NCI-H345 (cell line): ENCODE data around the gene SPX.

Source experiments
- DNase-seq: peaks from one replicate; lab custom pipeline; 2025; lab: John Stamatoyannopoulos, UW

SPX gene

DNA sequence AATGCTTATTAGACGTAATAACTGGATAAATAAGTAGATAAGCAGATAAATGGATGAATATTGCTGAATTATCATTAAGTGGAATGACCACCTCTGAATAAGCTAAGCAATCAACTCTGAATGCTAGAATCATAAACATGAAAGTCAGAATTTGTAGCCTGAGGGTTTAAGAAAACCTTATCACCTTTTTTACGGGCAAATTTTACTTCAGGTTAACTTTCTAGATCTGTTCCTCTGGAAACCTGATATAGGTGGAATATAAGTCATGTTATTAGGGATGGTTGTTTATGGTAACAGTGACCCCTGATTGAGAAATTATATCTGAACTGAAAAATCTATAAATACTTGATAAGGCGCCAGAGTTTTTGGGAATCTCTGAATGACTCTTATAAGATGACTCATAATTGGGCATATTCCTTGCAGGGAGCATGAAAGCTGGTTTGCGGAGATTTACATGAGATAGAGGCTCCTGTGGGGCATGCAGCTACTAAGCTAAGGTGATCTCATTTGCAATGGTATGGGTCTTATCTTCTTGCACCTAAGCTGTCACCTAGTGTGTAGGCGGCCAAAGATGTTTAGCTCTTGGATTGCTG lies 12.1 kb downstream of the SPX start:
- no peak for DNase-seq

DNA sequence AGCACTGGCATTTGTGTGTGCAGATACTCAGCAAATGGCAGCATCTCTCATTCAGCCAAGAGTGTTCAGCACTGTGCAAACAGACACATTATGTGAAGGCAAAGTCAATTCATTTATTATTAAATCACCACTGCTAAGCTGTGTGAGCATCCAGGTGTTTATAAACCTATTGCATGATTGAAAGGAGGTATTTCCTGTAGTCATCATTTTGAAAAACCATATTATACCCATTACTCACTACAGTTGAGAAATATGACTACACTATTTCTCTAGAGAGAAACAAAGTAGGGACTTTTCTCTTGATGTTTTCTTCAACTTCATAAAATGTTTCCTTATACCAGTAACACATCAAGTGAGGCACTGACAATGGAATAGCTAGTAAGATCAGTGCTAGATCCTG lies 13.7 kb downstream of the SPX start:
- peak; percentile 48 for DNase-seq

DNA sequence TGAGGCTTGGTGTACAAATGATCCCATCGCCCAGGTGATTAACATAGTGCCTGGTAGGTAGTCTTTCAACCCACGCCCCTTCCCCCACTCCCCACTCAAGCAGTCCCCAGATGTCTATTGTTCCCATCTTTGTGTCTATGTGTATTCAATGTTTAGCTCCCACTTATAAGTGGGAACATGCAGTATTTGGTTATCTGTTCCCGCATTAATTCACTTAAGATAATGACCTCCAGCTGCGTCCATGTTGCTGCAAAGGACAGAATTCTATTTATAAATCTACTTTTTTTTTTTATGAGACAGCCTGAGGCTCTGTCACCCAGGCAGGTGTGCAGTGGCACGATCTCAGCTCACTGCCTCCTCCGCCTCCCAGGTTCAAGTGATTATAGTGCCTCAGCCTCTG lies 15.7 kb downstream of the SPX start:
- peak; percentile 90 for DNase-seq

DNA sequence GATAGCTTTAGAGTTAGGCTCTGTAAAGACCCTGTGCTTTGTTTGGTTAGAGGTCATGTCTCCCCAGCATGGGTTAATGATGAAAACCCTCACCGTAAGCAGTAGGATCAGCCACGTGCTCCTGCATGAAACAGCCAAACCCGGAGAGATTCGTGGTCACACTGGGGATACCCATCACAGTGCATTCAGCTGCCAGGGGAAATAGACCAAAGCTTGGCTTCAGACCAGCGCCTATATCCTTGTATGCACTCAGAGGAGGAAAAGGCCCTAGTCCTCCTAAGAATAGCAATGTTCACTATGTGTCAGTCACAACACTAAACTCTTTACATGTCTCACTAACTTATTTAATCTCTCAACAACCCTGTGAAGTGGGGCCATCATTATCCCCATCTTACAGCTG lies 16.3 kb downstream of the SPX start:
- no peak for DNase-seq

DNA sequence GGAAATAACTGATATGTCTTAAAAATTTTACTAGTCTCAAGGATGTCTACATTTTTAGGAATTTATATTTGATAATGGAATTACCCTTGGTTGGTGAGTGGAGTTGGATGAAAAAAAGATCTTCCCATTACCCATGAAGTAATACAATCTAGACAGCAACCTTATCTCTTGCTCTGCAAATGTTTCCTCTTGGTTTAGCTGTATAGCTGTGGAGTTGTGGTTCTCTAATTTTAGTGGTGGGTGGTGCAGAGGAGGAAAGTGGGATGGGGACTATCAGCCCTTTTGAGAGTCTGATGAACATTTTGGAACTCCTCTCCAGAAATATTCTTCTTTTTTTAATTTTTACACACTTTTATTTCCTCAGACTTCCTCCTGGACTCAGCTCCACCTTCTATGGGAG lies 17.1 kb downstream of the SPX start:
- DNase-seq: no peak

DNA sequence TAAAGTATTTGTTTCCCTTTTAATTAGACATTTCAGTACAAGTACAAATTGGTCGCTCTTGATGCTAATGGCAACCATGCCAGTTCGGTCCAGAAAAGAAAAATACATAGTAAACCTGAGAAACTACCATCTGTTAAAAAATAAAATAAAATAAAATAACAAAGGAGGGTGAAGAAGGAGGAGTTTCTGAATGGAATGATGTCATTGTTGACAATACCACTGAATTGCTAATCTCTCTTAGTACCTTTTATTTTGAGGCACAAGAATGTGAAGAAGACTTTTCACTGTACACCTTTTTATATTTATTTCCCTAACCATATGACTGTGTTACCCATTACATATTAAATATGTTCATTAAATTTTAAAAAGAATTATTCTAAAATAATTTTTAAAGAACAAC lies 19.5 kb downstream of the SPX start:
- no peak for DNase-seq

DNA sequence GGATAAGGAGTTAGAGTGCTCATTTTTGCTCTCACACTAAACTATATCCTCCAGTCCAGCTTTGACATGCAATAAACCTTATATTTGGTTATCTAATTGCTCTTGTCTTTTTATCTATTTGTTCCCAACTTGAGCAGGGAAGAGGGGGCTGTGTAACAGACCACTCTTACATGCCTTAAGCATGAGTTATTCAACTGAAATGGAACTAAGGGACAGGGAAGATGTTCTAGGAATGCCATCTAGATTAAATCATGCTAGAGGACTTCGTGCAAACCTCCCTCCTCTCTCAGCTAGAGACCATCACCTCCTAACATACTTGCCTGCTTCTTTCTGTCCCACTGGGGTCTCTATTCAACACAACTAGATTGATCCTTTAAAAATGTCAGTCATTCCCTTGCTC lies 20.6 kb downstream of the SPX start:
- DNase-seq: no peak

DNA sequence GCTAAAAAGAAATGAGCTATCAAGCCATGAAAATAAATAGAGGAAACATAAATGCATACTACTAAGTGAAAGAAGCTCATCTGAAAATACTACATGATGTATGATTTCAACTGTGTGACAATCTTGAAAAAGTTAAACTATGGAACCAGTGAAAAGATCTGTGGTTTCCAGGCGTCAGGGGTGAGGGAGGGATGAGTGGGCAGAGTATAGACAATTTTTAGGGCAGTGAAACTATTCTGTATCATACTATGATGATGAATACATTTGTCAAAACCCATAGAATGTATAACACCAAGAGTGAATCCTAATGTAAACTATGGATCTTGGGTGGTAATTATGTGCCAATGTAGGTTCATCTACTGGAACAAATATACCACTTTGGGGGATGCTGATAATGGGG lies 21.3 kb downstream of the SPX start:
- DNase-seq: no peak

DNA sequence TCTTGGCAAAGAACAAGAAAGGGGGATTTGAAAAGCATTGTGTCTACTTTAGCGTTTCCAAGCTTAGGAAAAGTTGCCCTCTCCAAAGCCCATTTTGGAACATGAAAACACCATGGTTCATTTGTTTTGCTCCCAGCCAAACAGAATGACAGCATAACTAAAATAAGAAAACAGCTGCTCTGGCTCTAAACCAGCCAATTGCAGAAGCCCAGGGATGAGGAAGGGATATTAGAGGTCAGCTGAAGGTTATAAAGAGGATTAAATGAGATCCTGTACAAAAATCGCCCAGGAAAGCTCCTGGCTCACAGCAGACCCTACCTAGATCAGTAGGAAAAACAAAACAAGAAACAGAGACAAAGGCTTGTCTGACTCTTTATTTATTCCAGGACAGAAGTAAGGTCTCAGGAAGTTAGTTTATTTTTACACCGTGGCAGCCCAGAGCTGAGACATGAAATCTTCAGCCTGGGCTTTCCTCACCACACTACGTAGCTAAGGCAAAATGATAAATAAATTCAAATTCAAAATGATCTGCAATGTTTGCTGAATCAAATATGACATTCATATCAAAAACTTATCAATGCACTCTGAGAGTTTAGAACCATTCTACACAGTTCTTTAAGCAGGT lies 25.9 kb downstream of the SPX start:
- DNase-seq: peak; percentile 75

DNA sequence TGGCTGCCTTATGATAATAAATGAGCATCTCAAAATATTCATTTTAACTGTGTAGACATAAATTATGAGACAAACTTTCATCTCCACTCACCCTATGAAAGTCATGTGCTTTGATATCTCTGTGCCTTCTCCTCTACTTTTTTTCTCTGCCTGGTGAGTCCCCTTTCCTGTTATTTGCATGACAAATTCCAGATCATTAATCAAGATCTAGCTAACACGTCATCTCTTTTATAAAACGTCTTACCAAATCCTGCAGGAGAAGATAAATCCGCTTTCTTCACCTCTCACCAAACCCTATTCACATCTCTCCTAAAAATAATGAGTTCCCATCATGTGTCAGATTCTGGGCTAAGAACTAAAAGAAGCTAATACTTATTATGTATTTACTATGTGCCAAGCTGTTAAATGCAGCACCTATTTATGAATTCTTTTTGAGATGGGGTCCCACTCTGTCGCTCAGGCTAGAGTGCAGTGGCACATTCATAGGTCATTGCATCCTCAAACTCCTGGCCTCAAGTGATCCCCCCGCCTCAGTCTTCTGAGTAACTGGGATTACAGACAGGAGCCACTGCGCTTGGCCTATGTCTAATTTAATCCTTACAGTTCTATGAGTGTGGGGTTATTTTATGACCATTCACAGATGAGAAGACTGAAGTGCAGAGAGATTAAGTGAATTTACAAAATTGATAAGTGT lies 26.7 kb downstream of the SPX start:
- DNase-seq: no peak

DNA sequence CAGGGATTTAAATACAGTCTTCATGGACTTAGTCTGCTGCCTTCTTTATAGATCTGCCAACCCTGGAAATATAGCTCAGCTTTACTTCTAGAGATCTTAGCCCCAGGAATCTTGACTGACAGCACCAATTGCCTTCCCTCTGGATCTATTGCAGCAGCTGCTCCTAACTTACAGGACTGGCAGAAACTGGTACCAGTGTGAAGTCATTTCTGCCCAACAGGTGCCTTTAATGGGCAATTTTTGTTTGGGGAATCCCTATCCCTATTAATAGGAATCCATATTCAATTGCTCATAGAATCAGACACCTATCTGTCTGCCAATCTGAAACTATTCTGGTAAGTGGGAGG lies 27.2 kb downstream of the SPX start:
- DNase-seq: no peak

DNA sequence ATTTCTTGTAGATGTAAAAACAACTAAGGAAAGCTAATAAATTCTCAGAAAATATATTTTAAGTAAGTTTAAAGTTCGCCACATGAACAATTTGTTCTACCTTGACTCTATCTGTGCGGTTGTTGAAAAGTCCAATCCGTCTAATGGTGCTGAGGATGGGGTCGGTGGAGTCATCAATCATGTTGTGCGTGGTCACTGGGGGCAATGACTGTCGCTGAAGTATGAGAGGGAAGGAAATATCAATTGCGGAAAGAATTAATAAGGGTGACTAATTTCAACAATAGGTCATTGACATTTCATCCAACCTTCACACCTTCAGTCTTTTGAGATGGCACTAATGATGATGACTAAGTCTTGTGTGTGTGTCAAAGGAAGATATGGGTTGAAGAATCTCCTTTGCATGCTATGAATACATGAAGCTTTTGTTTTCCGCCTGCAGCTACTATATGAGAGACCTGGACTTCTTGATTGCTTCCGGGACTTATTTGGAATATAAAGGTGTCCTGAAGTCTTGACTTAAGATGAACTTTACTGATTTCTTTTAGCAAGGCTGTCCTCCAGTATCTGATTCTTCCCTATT lies 32.1 kb downstream of the SPX start:
- DNase-seq: no peak

DNA sequence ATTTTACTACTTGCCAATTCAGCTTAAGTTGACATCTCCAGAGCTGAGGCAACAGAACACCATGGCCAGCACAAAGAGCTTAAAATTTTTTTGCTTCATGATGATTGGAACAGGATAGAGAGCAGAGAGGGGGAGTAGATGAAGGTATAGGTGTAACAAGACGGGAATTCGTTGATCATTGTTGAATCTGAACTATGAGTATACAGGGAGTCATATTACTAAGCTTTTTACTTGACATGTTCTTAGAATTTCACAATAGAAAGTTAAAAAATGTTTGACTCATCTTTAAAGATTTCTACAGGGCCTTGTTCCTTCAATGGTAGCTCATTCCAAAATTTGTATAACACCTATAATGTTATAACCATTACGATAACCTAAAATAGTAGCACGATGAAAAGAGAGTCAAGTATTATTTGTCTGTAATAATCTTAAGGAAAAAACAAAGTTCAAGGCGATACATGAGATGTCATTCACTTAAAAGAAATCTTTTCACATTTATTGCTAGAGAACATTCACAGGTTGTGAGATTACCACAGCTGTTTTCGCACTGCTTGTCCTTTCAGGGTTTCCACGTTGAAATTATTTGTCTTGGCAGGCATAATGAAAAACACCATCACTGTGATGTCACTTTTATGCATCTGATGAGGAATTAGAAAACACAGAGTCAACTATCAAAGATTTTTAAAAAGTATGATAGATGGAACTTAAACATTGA lies 33.9 kb downstream of the SPX start:
- no peak for DNase-seq

DNA sequence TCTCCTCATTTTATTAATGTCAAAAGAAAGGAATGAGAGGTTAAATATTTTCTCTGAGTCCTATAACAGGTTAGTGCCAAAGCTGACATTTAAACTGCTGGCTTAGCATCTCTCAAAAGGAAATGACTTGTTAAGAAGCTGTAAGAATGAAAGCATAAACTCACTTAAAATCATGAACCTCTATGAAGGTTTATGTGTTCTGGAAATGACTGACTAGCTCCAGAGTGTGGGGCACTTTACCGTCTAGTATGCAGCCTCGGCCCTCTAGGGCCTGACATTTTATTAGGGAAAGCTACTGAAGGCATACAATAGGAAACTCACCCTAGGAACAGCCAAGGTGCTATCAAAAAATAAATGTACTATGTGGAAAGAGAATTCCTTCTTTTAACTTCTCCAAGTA lies 35.1 kb downstream of the SPX start:
- DNase-seq: no peak

DNA sequence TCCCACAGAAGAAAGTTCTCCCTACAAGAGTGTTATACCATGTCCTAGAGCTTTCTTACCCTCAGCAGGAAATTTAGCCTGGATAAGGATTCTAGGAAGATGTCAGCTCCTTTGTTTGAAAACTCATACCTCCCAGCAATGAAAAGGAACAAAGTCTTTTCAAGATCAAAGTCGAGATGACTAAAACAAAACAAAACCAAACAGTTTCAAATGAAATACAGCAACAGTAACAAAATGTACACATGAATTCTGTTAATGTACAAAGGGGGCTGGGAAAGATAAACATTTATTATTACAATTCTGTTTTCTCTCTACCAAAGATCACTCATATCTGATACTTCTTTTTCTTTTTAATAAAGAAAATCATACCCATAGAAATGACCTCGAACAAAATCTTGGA lies 36.8 kb downstream of the SPX start:
- DNase-seq: no peak

DNA sequence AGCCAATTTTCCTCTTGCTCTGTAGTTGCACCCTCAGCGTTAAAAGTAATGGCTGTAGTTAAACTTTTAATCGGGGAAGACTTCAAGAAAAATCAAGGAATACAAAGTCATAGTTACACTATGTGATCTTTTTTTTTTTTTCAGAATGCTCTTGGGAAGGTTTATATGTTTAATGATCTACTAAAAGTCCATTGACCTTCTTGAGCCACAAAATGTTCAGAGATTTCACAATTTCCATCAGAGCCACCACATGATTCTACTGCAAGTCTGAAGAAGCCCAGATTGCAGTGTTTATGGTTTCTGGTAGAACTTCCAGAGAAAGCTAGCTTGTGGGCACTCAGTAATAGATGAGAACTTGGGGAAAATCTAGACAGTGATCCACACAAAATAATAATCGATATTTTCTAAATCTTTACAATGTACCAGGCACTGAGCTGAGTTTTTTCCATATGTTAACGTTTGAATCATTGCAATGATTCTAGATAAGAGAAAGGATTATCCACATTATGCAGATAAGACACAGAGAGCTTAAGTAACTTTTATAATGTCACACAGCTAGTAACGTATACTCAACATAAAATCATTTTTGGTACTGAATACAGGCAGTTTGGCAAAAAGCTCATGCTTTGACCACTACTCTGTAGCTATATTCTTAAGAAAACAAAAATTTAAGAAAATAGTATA lies 40.3 kb downstream of the SPX start:
- no peak for DNase-seq

DNA sequence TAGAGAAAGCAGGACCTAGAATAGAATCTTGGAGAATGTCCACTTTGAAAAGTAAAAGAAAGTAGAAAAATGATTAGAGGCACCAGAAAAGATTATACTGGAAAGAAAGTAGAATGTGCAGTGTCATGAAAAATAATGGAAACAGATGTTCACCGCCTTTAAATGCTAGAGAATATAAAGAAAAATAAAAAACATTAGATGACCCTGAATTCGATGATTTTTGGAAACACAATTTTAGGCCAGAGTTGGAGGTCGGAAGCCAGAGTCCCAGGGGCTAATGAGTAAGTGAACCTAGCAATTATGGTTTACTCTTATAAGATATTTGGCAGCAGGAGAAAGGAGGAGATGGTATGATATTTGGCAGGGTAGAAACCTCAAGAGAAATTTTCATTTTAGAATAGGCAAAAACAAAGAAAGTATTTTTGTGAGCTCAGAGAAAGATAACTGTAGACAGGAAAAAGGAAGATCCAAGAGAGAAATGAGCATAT lies 40.9 kb downstream of the SPX start:
- DNase-seq: no peak

DNA sequence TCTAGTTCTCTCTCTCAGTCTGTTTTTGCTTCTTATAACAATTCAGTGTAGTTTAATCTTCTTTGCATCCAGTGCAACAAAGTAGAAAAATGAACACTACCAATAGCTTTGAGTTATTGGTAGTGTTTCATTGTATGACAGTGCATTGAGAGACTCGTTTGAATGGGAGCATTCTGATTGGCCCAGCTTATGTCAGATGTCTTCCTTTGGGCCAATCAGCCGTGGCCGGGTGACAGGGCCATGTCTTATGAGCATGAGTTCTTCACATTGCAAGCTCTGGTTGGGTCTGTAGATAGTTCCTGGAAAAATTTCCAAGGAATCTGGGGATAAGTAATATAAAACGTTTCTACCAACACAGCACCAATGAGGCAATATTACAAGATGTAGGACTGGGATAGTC lies 42.0 kb downstream of the SPX start:
- no peak for DNase-seq

DNA sequence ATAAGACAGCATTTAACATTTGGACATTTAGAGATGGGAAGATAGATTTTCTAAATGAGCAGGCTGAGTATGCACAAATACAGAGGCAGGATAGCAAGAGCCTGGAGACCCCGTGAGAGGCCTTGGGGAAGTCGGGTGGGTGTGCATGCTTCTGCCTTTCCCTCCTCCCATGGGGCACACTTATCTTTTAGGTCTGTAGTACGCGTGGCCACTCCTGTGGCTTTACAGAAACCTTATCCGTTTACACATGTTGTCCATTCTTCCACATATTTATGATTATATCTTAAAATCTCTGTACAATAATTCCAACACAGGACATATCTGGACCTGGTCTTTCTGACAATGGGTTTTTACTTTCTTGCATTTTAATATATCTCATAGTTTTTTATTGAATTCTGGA lies 45.0 kb downstream of the SPX start:
- DNase-seq: no peak

DNA sequence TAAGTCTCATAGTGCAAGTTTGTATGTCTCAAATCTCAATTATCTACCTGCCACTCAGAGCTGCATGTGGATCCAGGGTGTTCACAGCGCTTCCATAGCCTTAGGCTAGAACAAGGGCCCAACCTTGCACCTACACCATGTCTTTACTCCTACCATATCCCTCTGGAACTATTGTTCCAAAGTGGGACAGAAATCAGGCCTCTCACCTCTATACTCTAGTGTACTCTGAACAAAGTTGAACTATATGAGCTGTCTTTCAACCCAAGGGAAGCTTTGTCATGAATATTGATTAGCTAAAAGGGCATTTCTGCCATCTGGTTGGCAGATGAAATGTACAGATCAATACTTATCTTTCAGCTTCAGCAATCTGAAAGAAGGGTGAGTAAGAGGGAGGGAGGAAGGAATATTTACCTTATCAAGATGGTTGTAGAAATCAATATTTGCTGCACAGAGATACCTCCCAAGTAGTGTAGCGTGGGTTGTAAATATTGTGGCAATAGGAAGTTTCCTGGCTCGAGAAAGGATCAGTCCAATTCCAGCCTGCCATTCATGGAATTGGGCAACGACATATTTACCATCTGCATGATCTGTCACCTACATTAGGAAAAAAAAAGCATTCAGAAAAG lies 47.8 kb downstream of the SPX start:
- no peak for DNase-seq

DNA sequence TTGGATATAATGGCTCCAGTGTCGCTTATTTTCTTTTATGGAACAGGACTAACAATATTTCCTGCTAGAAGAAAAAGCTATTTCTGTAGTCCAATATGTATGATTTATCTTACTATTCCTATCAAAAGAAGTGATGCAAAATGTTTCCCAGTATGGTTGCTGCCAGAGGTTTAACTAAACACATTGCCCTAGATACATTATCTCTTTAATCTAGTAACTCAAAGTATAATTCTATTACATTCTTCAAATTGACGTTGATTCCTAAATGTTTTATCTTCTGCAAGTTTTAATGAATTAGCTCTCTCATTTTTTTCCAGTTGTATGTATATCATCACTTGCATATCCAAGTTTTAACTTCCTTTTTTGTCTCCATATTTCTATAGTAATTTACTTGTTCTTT lies 50.3 kb downstream of the SPX start:
- DNase-seq: no peak

DNA sequence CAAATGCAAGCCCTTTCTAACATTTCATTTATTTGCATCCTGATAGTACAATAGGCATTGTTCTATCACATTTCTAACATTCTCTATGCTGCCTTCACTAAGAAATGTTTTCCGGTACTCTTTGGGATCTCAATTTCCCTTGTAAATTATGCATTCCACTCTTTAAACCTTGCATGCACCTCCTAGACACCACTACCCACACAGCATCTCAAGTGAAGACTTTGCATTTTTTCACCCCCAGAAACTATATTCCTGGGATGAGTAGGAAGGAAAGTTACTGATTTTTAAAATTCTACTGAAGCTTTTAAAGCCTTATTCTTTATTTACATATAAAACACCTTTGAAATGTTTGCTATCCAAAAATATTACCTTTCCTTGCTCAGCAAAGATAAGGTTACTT lies 51.4 kb downstream of the SPX start:
- no peak for DNase-seq
